Occipital lobe (tissue), 2 donors: ENCODE results near the gene CAB39L. TPM values are rescaled to one million over a fixed set of nuclear protein-coding genes. Genes with fewer than 3 reads are reported as not detected.

Source experiments
- DNase-seq: peaks from one replicate; lab custom pipeline; 2025; lab: John Stamatoyannopoulos, UW
- total RNA-seq: library from RNA; depleted of rRNA; stranded (reverse); fragments of >200 nt; gene quantifications from one replicate; pipeline ENCODE4 v1.2.3, GENCODE V29; 2014

The CAB39L gene
- total RNA-seq, 1 donor from 2014 or later = 36.5 TPM

DNA sequence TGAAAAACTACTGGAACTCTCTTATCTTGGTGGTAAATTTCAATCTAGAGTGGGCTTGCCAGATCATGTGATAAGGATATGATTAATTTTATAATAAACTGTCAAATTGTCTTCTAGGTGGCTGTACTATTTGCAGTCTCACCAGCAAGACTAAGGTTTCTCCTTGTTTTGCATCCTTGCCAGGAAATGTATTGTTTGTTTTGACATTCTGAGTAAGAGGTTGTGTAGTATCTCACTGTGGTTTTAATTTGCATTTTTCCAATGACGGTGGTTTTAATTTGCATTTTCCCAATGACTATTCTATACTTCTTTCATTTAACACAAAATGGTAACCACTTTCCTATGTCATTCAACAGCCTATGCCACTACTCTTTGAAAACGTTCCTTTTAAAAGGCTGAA lies 2.0 kb downstream of the CAB39L start:
- no peak for DNase-seq

DNA sequence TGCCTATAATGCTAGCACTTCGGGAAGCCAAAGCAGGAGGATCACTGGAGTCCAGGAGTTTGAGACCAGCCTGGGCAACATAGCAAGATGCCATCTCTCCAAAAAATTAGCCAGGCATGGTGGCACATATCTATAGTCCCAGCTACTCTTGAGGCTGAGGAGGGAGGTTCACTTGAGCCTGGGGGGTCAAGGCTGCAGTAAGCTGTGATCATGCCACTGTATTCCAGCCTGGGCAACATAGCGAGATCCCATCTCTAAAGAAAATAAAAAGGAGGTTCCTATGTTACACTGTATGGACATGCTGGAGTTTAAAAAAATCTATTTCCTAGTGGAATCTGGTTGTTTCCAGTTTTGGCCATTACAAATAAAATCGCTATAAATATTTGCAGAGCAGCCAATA lies 2.6 kb downstream of the CAB39L start:
- DNase-seq = no peak

DNA sequence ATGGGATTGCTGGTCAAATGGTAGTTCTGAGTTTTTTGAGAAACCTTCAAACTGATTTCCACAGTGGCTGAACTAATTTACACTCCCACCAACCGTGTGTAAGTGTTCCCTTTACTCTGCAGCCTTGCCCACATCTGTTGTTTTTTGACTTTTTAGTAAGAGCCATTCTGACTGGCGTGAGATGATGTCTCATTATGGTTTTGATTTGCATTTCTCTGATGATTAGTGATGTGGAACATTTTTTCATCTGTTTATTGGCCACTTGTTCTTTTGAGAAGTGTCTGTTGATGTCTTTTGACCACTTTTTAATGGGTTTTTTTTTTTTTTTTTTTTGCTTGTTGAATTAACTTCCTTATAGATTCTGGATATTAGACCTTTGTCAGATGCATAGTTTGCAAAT lies 4.3 kb downstream of the CAB39L start:
- DNase-seq = no peak

DNA sequence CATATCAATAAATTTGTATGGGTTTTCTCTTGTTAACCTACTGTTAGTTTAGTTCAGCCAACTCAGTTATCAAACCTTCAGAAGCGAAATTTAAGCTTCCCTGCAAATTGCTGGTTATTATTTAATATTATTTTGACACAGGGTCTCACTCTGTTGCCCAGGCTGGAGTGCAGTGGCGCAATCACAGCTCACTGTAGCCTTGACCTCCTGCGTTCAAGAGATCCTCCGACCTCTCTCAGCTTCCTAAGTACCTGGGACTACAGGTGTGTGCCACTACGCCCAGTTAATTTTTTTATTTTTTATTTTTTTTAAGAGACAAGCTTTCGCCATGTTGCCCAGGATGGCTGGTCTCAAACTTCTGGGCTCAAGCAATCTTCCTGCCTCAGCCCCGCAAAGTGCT lies 6.2 kb downstream of the CAB39L start:
- no peak for DNase-seq

DNA sequence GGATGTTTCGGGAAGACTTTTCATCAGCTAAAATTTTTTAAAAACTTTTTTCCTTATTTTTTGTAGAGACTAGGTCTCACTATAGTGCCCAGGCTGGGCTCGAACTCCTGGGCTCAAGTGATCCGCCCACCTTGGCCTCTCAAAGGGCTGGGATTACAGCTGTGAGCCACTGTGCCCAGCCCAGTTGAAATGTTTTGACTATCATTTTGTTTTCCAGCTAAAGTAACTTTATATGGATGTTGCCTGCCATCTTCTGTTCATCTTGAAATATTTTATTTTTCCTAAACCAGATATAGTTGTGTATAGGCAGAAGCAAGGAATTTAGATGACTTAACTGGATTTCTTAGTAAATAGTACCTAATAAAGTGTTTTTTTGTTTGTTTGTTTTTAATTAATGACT lies 7.0 kb downstream of the CAB39L start:
- DNase-seq = no peak

DNA sequence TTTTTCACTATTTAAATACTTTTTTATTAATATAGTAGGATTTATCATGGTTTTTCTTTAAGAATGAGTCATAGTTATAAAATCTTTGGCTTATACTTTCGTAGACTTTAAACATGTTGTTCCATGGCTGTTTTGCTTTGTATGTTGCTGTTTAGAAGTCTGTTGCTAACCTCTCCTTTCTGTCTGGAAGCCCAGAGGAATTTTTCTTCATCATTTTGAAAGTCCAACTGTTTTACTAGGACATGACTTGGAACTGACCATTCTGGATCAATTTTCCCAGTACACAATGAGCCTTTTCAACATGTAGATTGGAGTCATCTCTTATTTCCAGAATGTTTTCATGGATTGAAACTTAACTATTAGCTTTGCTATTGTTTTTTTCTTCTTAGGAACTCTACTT lies 7.9 kb downstream of the CAB39L start:
- no peak for DNase-seq

DNA sequence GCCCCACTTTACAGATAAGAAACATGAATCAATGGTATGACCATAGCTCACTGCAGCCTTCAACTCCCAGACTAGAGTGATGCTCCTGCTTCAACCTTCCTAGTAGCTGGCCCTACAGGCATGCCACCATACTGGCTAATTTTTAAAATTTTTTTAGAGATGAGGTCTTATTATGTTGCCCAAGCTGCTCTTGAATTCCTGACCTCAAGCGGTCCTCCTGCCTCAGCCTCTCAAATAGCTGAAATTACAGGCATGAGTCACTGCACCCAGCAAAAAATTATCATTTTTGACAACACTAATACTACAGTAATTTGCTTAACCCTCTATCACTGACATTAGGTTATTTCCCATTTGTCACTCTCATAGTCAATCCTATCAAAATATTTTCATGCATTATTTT lies 14.7 kb downstream of the CAB39L start:
- no peak for DNase-seq

DNA sequence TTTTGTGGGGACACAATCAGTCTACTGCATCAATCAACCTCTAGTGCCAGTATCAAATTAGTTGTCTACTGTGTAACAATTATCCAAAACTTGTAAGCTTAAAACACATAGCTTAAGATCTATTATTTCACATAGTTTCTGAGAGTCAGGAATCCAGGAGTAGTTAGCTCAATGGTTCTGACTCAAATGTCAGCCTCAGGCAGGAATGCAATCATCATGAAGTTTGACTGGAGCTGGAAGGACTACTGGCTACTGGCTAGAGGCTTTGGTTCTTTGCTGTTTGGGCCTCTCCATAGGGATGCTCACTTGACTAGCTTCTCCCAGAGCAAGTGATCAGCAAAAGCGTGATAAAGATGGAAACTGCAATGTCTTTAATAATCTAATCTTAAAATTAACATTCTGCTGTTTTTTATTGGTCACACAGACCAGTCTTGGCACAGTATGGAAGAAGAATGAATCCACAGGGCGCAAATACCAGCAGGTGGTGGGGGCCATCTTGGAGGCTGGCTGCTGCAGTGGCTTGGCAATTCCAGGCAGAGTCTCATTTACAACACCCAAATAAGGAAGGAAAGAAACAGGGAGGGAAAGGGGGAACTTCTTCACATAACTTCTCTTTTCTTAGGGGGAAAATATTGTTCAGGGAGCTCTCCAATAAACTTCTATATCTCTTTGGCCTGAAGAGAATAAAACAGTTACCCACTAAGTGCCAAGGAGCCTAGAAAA lies 15.7 kb downstream of the CAB39L start:
- DNase-seq = no peak

DNA sequence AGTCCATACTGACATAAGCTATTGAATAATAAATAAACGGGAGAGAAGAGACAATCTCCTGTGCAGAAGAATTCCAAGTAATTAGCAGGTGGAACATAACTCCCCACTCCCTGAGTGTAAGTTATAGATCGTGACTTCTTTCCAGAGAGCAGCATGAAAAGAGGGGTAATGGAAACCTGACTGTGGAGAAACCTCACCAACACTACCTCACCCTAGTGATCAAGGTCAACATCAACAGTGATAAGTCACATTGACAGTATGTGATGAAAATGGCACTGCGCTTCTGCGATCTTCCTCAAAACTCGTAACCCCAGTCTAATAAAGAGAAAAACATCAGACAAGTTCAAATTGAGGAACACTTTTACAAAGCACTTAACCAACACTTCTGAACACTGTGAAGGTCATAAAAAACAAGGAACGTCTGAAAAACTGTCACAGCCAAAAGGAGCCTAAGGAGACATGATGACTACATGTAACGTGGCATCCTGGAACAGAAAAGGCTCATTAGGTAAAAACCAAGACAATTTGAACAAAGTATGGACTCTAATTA lies 19.8 kb downstream of the CAB39L start:
- DNase-seq = no peak

DNA sequence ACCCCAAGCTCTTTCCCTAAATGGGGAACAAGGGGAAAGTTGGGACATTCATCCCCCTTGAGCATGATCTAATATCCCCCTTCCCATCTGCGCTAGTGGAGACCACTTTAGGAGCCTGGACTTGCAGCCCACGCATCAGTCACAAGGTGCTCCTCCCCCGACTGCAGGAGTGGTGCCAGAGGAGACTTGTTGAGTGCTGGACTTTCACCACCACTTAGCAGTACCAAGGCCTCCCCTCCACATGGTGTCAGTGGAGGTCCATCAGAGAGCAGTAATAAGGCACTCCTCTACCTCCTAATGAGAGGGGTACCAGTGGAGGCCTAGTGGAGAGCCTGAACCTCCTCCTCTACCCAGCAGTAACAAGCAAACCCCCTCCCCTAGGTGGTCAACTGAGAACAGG lies 22.5 kb downstream of the CAB39L start:
- DNase-seq = no peak

DNA sequence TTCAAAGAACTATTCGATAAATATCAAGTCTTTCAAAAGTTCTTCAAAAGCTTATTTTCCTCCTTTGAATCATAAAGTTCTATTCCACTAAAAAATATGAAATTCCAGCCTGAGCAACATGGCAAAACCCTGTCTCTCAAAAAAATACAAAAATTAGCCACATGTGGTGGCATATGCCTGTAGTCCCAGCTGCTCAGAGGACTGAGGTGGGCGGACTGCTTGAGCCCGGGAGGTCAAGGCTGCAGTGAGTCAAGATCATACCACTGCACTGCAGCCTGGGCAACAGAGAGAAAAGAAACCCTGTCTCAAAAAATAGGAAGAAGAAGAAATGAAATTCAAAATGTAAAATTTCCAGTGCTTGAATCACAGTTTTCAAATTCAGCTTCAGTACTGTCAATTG lies 24.6 kb downstream of the CAB39L start:
- no peak for DNase-seq

DNA sequence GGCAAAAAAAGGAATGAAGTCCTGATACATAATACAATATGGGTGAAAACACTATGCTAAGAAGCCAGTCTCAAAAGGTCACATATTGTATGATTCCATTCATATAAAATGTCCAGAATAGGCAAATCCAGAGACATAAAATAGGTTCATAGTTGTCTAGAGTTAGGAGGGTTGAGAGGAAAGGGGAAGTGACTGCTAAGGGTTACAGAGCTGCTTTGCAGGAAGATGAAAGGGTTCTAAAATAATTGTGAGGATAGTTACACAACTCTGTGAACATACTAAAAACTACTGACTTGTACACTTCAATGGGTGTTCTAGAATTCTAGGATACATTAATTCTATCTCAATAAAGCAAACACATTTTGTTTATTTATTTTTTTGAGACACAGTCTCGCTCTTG lies 25.7 kb downstream of the CAB39L start:
- DNase-seq = no peak

DNA sequence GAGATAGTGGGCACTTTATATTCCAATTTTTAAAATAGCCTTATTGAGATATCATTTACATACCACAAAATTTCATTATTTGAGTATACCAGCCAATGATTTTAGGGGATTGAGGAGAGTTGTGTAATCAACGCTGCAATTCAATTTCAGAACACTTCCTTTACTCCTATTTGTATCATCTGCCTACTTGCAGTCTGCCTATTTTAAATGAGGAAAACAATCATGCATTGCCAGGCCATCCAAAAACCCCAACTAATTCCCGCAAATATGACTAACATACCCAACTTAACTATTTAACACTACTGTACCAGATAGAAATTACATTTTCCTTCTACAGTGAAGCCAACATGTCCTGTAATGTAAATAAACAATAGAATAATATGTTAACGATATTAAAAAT lies 26.7 kb downstream of the CAB39L start:
- no peak for DNase-seq

DNA sequence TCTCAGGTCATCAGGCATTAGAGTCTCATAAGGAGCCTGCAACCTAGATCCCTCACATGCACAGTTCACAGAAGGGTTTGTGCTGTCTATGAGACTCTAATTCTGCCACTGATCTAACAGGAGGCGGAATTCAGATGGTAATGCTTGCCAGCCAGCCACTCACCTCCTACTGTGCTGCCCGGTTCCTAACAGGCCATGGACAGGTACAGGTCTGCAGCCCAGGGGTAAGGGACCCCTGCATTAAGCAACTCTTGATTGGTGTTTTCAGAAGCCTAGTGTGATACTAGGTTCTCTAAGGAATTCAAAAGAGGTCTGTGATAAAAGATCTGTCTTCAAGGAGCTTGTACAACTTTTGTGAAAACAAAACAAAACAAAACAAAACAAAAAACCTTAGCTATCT lies 31.1 kb downstream of the CAB39L start:
- no peak for DNase-seq

DNA sequence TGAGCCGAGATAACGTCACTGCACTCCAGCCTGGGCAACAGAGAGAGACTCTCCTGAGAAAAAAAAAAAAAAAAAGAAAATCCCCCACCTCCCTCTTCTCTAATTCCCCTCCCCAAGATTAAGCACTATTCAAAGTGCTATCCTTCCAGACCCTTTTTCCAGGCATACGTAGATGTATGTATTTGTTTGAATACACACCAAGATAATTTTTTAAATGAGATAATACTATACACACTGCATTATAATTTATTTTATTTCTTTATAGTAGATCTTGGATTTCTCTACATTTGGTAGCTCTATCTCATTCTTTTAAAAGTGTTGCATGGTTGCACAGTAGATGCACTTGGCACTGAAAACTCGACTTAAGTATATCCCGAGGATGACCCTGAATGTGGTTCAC lies 32.5 kb downstream of the CAB39L start:
- no peak for DNase-seq

DNA sequence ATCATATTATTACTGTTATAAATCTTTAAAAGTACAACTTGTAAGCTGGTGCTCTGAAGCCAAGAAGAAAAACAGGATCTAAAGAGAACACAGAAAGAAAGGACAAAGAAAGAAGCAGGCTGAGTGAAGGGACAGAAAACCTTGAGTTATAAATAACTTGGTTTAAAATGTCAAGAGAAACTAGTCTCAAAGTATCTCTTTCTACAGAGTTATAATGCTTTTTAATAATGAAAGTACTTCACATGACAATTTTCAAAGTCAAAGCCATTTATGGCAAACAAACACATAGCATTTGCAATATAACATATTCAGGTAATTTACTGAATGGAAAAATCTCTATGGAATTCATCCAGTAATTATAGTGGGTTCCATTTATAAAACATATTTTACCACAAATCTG lies 33.4 kb downstream of the CAB39L start:
- DNase-seq = no peak

DNA sequence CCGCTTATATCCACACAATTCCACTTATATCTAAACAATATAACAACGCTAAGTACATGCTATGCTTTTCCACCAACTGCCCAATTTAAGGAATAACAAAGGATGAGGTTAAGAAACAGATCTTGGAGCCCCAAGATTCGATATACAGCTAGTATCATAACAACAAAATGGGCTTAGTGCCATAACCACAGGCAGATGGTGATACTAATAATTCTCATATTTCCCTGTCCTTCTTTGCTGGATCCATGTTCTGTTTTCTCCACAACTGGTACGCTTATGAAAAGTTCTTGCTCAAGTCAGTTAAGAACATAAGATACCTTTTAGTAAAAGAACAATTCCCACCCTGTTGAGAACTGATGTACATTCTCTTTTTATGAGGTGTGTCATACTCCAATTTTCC lies 33.9 kb downstream of the CAB39L start:
- DNase-seq = no peak

DNA sequence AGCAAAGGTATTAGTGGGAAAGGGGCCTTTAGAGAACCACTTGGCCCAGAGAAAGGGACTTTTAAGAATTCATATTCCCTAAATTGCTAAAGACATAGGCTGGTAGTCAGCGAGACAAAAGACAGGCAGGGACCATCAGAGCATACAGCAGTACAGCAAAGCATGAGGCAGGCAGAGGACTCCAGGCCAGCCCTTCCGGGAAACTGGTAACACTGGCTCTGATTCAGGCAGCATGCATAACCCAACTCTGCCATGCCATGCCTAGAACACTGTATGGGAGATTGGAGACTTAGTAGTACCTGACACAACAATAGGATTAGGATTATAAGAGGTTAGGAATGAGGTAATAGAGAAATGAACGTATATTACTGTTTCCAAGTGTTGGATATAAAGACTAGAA lies 34.9 kb downstream of the CAB39L start:
- DNase-seq = no peak

DNA sequence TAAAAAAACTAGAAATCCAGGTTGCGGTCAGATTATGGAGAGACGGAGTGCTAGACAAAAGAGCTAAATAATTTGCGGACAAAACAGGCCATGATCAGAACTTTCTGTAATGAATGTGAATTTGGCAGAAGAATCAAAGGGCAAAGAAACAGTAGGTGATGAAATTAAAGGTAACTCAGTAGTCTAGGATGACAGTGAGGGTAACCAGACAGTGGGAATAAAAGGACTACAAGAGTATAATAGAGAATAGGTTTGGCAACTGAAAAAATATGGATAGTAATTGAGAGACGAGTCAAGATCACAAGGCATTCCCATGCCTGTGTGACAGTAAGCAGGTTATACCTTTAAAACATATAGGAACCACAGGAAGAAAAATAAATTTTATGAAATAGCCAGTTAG lies 35.9 kb downstream of the CAB39L start:
- DNase-seq = no peak

DNA sequence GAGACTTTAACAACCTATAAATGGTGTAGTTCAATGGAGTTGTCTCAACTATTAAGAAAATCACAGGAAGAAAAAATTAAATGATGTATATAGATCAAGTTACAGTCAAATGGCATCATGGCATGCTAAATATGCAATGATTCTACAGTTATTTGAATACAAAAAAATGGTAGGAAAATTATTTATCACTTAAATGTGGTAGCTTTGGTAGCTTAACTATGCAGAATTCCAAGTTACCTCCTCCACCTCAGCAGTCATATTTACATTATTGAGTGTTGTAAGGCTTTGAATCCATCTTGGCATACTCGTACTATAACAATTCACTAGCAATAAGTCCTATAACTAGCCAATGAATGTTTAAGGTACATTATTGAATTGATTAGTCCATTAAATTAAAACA lies 36.8 kb downstream of the CAB39L start:
- DNase-seq = no peak

DNA sequence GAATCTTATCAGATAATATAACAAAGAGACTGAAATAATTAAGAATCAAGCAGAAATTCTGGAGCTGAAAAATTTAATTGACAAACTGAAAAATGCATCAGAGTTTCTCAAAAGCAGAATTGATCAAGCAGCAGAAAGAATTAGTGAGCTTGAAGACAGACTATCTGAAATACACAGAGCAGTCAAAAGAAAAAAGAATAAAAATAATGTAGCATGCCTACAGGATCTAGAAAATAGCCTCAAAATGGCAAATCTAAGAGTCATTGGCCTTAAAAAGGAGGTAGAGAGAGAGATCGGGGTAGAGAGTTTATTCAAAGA lies 39.2 kb downstream of the CAB39L start:
- no peak for DNase-seq

DNA sequence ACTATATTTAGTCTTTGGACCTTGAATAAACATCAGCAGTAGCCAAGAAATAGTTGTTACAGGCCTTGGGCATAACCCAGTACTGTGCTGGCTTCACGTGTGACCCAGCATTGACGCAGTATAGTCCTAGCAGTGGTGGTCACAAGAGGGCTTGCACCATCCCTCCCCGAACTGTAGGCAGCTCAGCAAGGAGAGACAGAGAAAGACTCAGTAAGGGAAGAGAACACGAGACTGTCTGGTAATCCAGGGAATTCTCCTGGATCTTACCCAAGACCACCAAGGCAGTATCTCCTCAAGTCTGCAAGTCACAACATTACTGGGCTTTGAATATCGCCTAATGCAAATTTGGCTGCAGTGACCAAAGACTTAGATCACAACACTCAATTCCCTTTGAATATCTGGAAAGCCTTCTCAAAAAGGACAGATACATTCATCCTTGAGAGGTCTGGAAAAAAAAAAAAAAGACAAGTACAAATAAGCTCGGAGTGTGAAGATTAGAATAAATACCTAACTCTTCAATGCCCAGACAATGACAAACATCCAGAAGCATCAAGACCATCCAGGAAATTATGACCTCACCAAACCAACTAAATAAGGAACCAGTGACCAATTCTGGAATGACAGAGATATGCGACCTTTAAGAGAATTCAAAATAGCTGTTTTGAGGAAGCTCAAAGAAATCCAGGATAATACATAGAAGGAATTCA lies 39.7 kb downstream of the CAB39L start:
- DNase-seq = no peak
